H1 (cell line): ENCODE results near the gene ARHGEF5. TPM values are rescaled to one million over a fixed set of nuclear protein-coding genes. Genes with fewer than 3 reads are reported as not detected.

Source experiments
- CTCF ChIA-PET: fragments of 300-600 bp; sonication (Branson Sonifier 250); formaldehyde crosslinking; loops from one replicate; lab custom pipeline; 2021; ENCODE audit not compliant: partially characterized antibody; lab: Charles Lee
- POLR2A ChIA-PET: fragments of 300-600 bp; sonication (Branson Sonifier 250); formaldehyde crosslinking; loops from one replicate; lab custom pipeline; 2021; ENCODE audit warnings: inconsistent platforms; ENCODE audit not compliant: partially characterized antibody; lab: Charles Lee
- DNase-seq, 2 experiments: peaks; one replicate each; pipeline versions ENCODE4 v3.0.0 to v3.0.0-alpha.2; 2010 to 2022; ENCODE audit warnings: low spot score in 2 of 2, low read depth in 1 of 2, mixed read lengths in 1 of 2
- FAIRE-seq: peaks from 2 replicates; lab custom pipeline; 2011; peaks lifted over from hg19 to GRCh38; lab: Jason Lieb, UNC
- H2AFZ ChIP-seq: 2 replicates; pipeline ENCODE4 v1.8.1; 2012; ENCODE audit warnings: low read length, inconsistent platforms
- H2AK5ac ChIP-seq: 2 replicates; pipeline ENCODE4 v1.6.1; 2013; ENCODE audit warnings: low read depth, low read length
- H2BK120ac ChIP-seq: replicated peaks from 2 replicates; pipeline ENCODE3; 2013; ENCODE audit warnings: low read depth, low read length, inconsistent platforms
- H2BK12ac ChIP-seq: 2 replicates; pipeline ENCODE4 v1.6.1; 2013; ENCODE audit warnings: low read depth, low read length
- H2BK15ac ChIP-seq: 2 replicates; pipeline ENCODE4 v1.6.1; 2013; ENCODE audit warnings: low read length
- H2BK20ac ChIP-seq: 2 replicates; pipeline ENCODE4 v1.6.1; 2013; ENCODE audit warnings: low read length
- H2BK5ac ChIP-seq: 2 replicates; pipeline ENCODE4 v1.6.1; 2013; ENCODE audit warnings: low read depth, low read length
- H3K14ac ChIP-seq: 2 replicates; pipeline ENCODE4 v1.6.1; 2013; ENCODE audit warnings: inconsistent platforms; ENCODE audit not compliant: insufficient read length
- H3K18ac ChIP-seq: 2 replicates; pipeline ENCODE4 v1.6.1; 2013; ENCODE audit warnings: low read length; ENCODE audit errors: extremely low read depth
- H3K23ac ChIP-seq: 2 replicates; pipeline ENCODE4 v1.6.1; 2013; ENCODE audit warnings: inconsistent platforms; ENCODE audit not compliant: insufficient read length
- H3K23me2 ChIP-seq: 2 replicates; pipeline ENCODE4 v1.6.1; 2013; ENCODE audit warnings: low read depth, low read length
- H3K27ac ChIP-seq: 2 replicates; pipeline ENCODE4 v1.6.1; 2011; ENCODE audit warnings: low read depth, low read length, inconsistent platforms
- H3K27me3 ChIP-seq, 4 experiments: replicated peaks in 1 of 4; 1 replicate in 1 of 4; 2 replicates in 3 of 4; pipeline versions ENCODE4 v1.6.1 to v1.8.1; 2011 to 2013; ENCODE audit warnings: low read length in 3 of 4, mild to moderate bottlenecking in 3 of 4, inconsistent platforms in 2 of 4, mixed read lengths in 2 of 4, moderate library complexity in 1 of 4; ENCODE audit not compliant: control insufficient read depth in 3 of 4, insufficient read depth in 3 of 4; ENCODE audit errors: extremely low read depth in 1 of 4
- H3K36me3 ChIP-seq, 4 experiments: 2 replicates each; pipeline versions ENCODE4 v1.6.1 to v1.8.1; 2011 to 2013; ENCODE audit warnings: mild to moderate bottlenecking in 4 of 4, low read length in 3 of 4, moderate library complexity in 2 of 4, control low read depth in 1 of 4, inconsistent platforms in 1 of 4; ENCODE audit not compliant: insufficient read depth in 4 of 4, control insufficient read depth in 2 of 4
- H3K4ac ChIP-seq: replicated peaks from 2 replicates; pipeline ENCODE3; 2013; ENCODE audit warnings: low read length, low read depth, mixed read lengths, inconsistent platforms; ENCODE audit not compliant: insufficient read length
- H3K4me1 ChIP-seq, 4 experiments: replicated peaks in 1 of 4; 1 replicate in 1 of 4; 2 replicates in 3 of 4; pipeline versions ENCODE4 v1.6.1 to v1.8.1; 2011 to 2013; ENCODE audit warnings: low read length in 3 of 4, inconsistent platforms in 2 of 4, mixed read lengths in 1 of 4; ENCODE audit not compliant: insufficient read depth in 4 of 4, control insufficient read depth in 3 of 4
- H3K4me2 ChIP-seq, 2 experiments: 2 replicates each; pipeline versions ENCODE4 v1.6.1 to v1.8.1; 2011 to 2013; ENCODE audit warnings: low read depth in 2 of 2, low read length in 2 of 2, control low read depth in 1 of 2, inconsistent platforms in 1 of 2, mild to moderate bottlenecking in 1 of 2; ENCODE audit not compliant: insufficient read depth in 1 of 2
- H3K4me3 ChIP-seq, 4 experiments: fragments of 200-600, 300-600 bp in 1 of 4; sonication (generic), shearing (Covaris generic), sonication (Bioruptor Twin) in 1 of 4; 2 replicates each; pipeline versions ENCODE4 v1.5.1 to v1.8.1; 2011 to 2016; ENCODE audit warnings: low read length in 4 of 4, low read depth in 3 of 4, control low read depth in 2 of 4, inconsistent platforms in 2 of 4, mild to moderate bottlenecking in 2 of 4, mixed read lengths in 1 of 4, moderate library complexity in 1 of 4; ENCODE audit not compliant: insufficient read depth in 2 of 4; ENCODE audit errors: extremely low read depth in 1 of 4
- H3K56ac ChIP-seq: replicated peaks from 2 replicates; pipeline ENCODE3; 2013; ENCODE audit warnings: low read depth, mild to moderate bottlenecking, mixed read lengths, low read length, inconsistent platforms; ENCODE audit not compliant: insufficient read length
- H3K79me1 ChIP-seq: 2 replicates; pipeline ENCODE4 v1.6.1; 2013; ENCODE audit warnings: low read depth, low read length, control low read depth
- H3K79me2 ChIP-seq, 2 experiments: 2 replicates each; pipeline versions ENCODE4 v1.6.1 to v1.8.1; 2012 to 2013; ENCODE audit warnings: low read length in 2 of 2, mild to moderate bottlenecking in 2 of 2, inconsistent platforms in 1 of 2; ENCODE audit not compliant: insufficient read depth in 2 of 2, control insufficient read depth in 1 of 2
- H3K9ac ChIP-seq, 4 experiments: replicated peaks in 1 of 4; 1 replicate in 1 of 4; 2 replicates in 3 of 4; pipeline versions ENCODE4 v1.6.1 to v1.8.1; 2011 to 2013; ENCODE audit warnings: low read depth in 3 of 4, low read length in 3 of 4, control low read depth in 2 of 4, mild to moderate bottlenecking in 2 of 4, moderate library complexity in 2 of 4, inconsistent platforms in 1 of 4; ENCODE audit errors: extremely low read depth in 1 of 4
- H3K9me3 ChIP-seq, 2 experiments: 2 replicates each; pipeline versions ENCODE4 v1.6.1 to v1.8.1; 2012 to 2013; ENCODE audit warnings: mild to moderate bottlenecking in 2 of 2, moderate library complexity in 2 of 2, control low read depth in 1 of 2, inconsistent platforms in 1 of 2, low read depth in 1 of 2, low read length in 1 of 2, mixed read lengths in 1 of 2; ENCODE audit not compliant: insufficient read depth in 2 of 2
- H4K20me1 ChIP-seq, 2 experiments: replicated peaks in 1 of 2; 2 replicates each; pipeline versions ENCODE3 to v1.8.1; 2011 to 2013; ENCODE audit warnings: inconsistent platforms in 2 of 2, low read length in 2 of 2, mild to moderate bottlenecking in 1 of 2; ENCODE audit not compliant: insufficient read depth in 2 of 2, control insufficient read depth in 1 of 2
- H4K5ac ChIP-seq: 2 replicates; pipeline ENCODE4 v1.6.1; 2013; ENCODE audit warnings: low read length, low read depth, mixed read lengths, inconsistent platforms; ENCODE audit not compliant: insufficient read length
- H4K8ac ChIP-seq: 2 replicates; pipeline ENCODE4 v1.8.0; 2013; ENCODE audit warnings: mild to moderate bottlenecking, moderate library complexity, low read length, inconsistent platforms; ENCODE audit not compliant: insufficient read depth; ENCODE audit errors: extremely low read depth
- H4K91ac ChIP-seq: replicated peaks from 2 replicates; pipeline ENCODE3; 2013; ENCODE audit warnings: low read length, mixed read lengths, inconsistent platforms; ENCODE audit not compliant: insufficient read length
- CEBPB ChIP-seq: IDR thresholded peaks from 2 replicates; pipeline ENCODE4 v1.6.1; 2012; ENCODE audit warnings: low read depth, low read length
- CHD2 ChIP-seq: IDR thresholded peaks from 2 replicates; pipeline ENCODE4 v1.6.1; 2012; ENCODE audit warnings: low read length, improper control_type of control experiment
- GTF2F1 ChIP-seq: IDR thresholded peaks from 2 replicates; pipeline ENCODE4 v1.6.1; 2012; ENCODE audit warnings: low read depth, low read length, improper control_type of control experiment, borderline replicate concordance
- JUN ChIP-seq: IDR thresholded peaks from 2 replicates; pipeline ENCODE4 v1.6.1; 2011; ENCODE audit warnings: low read depth, mild to moderate bottlenecking, improper control_type of control experiment, low read length
- JUND ChIP-seq: IDR thresholded peaks from 2 replicates; pipeline ENCODE4 v1.6.1; 2011; ENCODE audit warnings: mild to moderate bottlenecking, improper control_type of control experiment, low read length
- KDM1A ChIP-seq: fragments of 200-600, 300-600 bp; sonication (generic); IDR thresholded peaks from 2 replicates; pipeline ENCODE4 v1.7.1; 2016; ENCODE audit warnings: mild to moderate bottlenecking, low read length, borderline replicate concordance
- POU5F1 ChIP-seq: IDR thresholded peaks from 2 replicates; pipeline ENCODE4 v1.6.1; 2011; ENCODE audit warnings: low read depth, mild to moderate bottlenecking, low read length, moderate library complexity
- SIN3A ChIP-seq, 2 experiments: IDR thresholded peaks in 1 of 2; conservative IDR thresholded peaks in 1 of 2; 2 replicates each; pipeline ENCODE4 v1.6.1; 2011 to 2012; ENCODE audit warnings: low read length in 2 of 2, improper control_type of control experiment in 1 of 2, low read depth in 1 of 2, mild to moderate bottlenecking in 1 of 2
- SIRT6 ChIP-seq: IDR thresholded peaks from one replicate; pipeline ENCODE4 v1.7.1; 2012; ENCODE audit warnings: low read length, inconsistent platforms
- SP2 ChIP-seq: IDR thresholded peaks from 2 replicates; pipeline ENCODE4 v1.6.1; 2012; ENCODE audit warnings: mild to moderate bottlenecking, low read length, inconsistent platforms
- ZNF274 ChIP-seq: IDR thresholded peaks from 2 replicates; pipeline ENCODE4 v1.7.0; 2012; ENCODE audit warnings: low read length, borderline replicate concordance; ENCODE audit errors: extremely low read depth
- WGBS, 2 experiments: shearing (Covaris generic) in 1 of 2; methylation state at CpG; one replicate each; pipeline versions ENCODE4 v1.1.6 to v1.1.7; 2013 to 2015; ENCODE audit warnings: low lambda C conversion rate in 2 of 2, mixed read lengths in 2 of 2, inconsistent platforms in 1 of 2, low coverage in 1 of 2, missing lambda C conversion rate in 1 of 2; ENCODE audit not compliant: insufficient replicate concordance in 2 of 2, insufficient coverage in 1 of 2, insufficient read length in 1 of 2; ENCODE audit errors: extremely low coverage in 1 of 2, missing lambda C conversion rate in 1 of 2; 5-methylcytosine and 5-hydroxymethylcytosine counted together
- polyA plus RNA-seq, 7 experiments: library from polyadenylated mRNA; depleted of rRNA in 3 of 7; stranded (reverse) in 5 of 7; unstranded in 2 of 7; fragments of >200 nt in 5 of 7; fragments of 200-250 nt in 2 of 7; gene quantifications; 1 replicate in 5 of 7; 2 replicates in 1 of 7; 4 replicates in 1 of 7; pipeline versions ENCODE4 v1.2.1 to v1.2.3, GENCODE V29; 2011 to 2013; ENCODE audit warnings: missing spikeins in 2 of 7, mixed read lengths in 2 of 7
- total RNA-seq: library from RNA; stranded (reverse); fragmentation: NEBNext Ultra II Directional; extraction: Animal tissue kit (Norgen Biotek cat#: 25700); gene quantifications from 2 replicates; pipeline ENCODE4 v1.2.1, GENCODE V29; 2021
- TF ChIP-seq, protein P1 (sequence below): IDR thresholded peaks from 2 replicates; pipeline ENCODE4 v1.6.1; 2012; ENCODE audit warnings: low read length, inconsistent platforms

Gene ARHGEF5
- total and polyA plus RNA-seq, 2 of the 8 experiments (the other 6 are each of a cell fraction or from before 2014, with no cell fraction given) = 12.8 to 34.6 TPM

DNA sequence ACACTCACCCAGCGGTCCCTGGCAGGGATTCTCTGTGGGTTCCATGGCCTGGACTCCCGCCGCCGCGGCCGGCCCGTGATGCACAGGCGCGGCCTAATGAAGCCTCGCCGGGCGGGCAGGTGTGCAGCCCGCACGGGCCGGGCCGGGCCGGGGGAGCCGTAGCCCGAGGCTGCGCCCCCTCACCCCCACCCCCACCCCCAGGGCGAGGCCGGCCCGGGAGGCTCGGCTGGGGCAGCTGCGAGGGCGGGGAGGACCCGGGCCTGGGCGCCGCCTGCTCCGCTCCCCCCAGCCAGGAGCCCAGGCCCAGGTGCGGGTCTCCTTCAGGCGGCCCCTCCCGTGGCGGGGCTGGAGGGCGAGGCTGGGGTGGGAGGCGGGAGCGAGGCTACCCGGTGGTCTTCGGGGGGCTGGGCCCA, 48.5 kb downstream of the ARHGEF5 start, which contains the start of gene NOBOX:
NOBOX (minus strand) TSS at position 45 of the 413 bp plus-strand sequence.
- Histone ChIP-seq H4K5ac (no peak within 1 kb of the TSS), H3K4ac (no peak within 1 kb of the TSS), H3K14ac (no peak within 1 kb of the TSS), H3K27me3 (peaks cover 0 to 2% (median 0%) of the 10 kb centered on the region in 4 experiments; a peak in 1 of 7 replicates), H3K4me2 (no peak within 1 kb of the TSS), H3K23me2 (no peaks in the 10 kb centered on the region), H3K36me3 (no peaks in the 10 kb centered on the region), H3K27ac (no peak within 1 kb of the TSS), H2BK12ac (no peak within 1 kb of the TSS), H3K4me1 (peaks cover 0 to 6% (median 3%) of the 10 kb centered on the region in 4 experiments; a peak in 4 of 7 replicates), H3K23ac (no peak within 1 kb of the TSS), H3K4me3 (no peak within 1 kb of the TSS), H2BK20ac (no peak within 1 kb of the TSS), H2BK5ac (no peak within 1 kb of the TSS), H3K9ac (no peak within 1 kb of the TSS), H3K18ac (no peak within 1 kb of the TSS), H3K9me3 (no peaks in the 10 kb centered on the region), H4K20me1 (no peaks in the 10 kb centered on the region), H2BK120ac (no peak within 1 kb of the TSS), H4K8ac (no peak within 1 kb of the TSS), H3K56ac (no peak within 1 kb of the TSS), H3K79me2 (no peaks in the 10 kb centered on the region), H2AFZ (no peak within 1 kb of the TSS), H2BK15ac (no peak within 1 kb of the TSS), H3K79me1 (no peaks in the 10 kb centered on the region), H4K91ac (no peak within 1 kb of the TSS), H2AK5ac (no peak within 1 kb of the TSS)
- CTCF ChIA-PET = interaction anchor here (1.4 to 2.8 kb wide), 3 partner anchors 11 to 15 kb away, joined by 3 to 23 read pairs (median 16); no protein-coding TSS in a partner anchor
- FAIRE-seq = no peak
- WGBS, 2 experiments = 88% methylated on average over 12 of the region's 39 CpGs; no CpG with 5 or more reads in 1 of the 2 experiments
- peak in 1 of 2 experiments; percentile 4 for DNase-seq
- POLR2A ChIA-PET = interaction anchor here (1.4 kb wide), 1 partner anchor 13 kb away, joined by 3 read pairs; no protein-coding TSS in a partner anchor
- TF ChIP-seq SP2 (no peak), KDM1A (no peak), JUND (no peak), CHD2 (no peak), GTF2F1 (no peak), POU5F1 (no peak), CEBPB (no peak), SIN3A (conservative IDR thresholded peaks at IDR 0.05 in 1 of 2, IDR thresholded peaks at IDR 0.05 in 1 of 2; ENCODE audit: low read depth in 1 of 2, low read length in 2 of 2) (no peak), ZNF274 (no peak), SIRT6 (no peak), JUN (no peak)
- TF ChIP-seq, protein P1, sequence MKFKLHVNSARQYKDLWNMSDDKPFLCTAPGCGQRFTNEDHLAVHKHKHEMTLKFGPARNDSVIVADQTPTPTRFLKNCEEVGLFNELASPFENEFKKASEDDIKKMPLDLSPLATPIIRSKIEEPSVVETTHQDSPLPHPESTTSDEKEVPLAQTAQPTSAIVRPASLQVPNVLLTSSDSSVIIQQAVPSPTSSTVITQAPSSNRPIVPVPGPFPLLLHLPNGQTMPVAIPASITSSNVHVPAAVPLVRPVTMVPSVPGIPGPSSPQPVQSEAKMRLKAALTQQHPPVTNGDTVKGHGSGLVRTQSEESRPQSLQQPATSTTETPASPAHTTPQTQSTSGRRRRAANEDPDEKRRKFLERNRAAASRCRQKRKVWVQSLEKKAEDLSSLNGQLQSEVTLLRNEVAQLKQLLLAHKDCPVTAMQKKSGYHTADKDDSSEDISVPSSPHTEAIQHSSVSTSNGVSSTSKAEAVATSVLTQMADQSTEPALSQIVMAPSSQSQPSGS = no peak
